ENCODE measurements around the gene SSTR4.

DNA sequence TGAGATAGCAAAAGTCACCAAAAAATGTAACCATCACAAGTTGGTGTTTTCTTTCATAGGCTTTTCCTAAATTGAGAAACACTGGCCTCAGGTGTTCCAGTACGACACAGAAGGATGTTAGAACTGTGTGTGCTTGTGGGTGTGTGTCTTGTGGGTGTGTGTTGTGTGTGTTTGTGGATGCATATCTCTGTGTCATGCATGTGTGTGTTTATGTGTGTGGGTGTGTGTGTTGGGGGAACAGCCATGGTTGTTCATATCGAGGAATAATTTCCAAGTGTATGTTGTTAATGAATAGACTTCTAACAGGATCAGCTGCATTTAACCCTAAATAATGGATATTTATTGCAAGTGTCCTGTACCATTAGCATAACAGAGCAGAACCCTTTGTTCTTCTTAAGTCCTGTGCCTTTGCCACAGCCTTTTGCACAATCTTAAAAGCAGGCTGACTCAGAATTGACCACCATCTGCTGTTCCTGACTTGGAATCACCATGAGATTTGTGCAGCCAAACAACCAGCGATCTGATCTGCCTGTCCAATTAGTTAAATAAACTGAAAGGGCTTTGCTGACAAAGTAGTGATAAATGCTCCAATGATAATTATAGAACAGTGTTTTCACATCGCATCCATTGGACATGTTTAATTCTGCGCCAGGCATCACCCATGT is 43.4 kb downstream of the SSTR4 start:
- TF ChIP-seq RARB (CRISPR knock-in tag; IDR thresholded peaks at IDR 0.05) = no peak
- no peak for TF ChIP-seq TCF4 (CRISPR knock-in tag; IDR thresholded peaks at IDR 0.05; ENCODE audit: borderline replicate concordance)
- TF ChIP-seq, protein P1, sequence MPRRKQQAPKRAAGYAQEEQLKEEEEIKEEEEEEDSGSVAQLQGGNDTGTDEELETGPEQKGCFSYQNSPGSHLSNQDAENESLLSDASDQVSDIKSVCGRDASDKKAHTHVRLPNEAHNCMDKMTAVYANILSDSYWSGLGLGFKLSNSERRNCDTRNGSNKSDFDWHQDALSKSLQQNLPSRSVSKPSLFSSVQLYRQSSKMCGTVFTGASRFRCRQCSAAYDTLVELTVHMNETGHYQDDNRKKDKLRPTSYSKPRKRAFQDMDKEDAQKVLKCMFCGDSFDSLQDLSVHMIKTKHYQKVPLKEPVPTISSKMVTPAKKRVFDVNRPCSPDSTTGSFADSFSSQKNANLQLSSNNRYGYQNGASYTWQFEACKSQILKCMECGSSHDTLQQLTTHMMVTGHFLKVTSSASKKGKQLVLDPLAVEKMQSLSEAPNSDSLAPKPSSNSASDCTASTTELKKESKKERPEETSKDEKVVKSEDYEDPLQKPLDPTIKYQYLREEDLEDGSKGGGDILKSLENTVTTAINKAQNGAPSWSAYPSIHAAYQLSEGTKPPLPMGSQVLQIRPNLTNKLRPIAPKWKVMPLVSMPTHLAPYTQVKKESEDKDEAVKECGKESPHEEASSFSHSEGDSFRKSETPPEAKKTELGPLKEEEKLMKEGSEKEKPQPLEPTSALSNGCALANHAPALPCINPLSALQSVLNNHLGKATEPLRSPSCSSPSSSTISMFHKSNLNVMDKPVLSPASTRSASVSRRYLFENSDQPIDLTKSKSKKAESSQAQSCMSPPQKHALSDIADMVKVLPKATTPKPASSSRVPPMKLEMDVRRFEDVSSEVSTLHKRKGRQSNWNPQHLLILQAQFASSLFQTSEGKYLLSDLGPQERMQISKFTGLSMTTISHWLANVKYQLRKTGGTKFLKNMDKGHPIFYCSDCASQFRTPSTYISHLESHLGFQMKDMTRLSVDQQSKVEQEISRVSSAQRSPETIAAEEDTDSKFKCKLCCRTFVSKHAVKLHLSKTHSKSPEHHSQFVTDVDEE (CRISPR knock-in tag; IDR thresholded peaks at IDR 0.05) = no peak
- TF ChIP-seq PATZ1 (CRISPR knock-in tag; IDR thresholded peaks at IDR 0.05; ENCODE audit: borderline replicate concordance) = no peak
- no peak for TF ChIP-seq POU6F1 (CRISPR knock-in tag; IDR thresholded peaks at IDR 0.05; ENCODE audit: borderline replicate concordance, low read depth)
- TF ChIP-seq ZFP30 (CRISPR knock-in tag; IDR thresholded peaks at IDR 0.05) = no peak
- TF ChIP-seq, protein P2, sequence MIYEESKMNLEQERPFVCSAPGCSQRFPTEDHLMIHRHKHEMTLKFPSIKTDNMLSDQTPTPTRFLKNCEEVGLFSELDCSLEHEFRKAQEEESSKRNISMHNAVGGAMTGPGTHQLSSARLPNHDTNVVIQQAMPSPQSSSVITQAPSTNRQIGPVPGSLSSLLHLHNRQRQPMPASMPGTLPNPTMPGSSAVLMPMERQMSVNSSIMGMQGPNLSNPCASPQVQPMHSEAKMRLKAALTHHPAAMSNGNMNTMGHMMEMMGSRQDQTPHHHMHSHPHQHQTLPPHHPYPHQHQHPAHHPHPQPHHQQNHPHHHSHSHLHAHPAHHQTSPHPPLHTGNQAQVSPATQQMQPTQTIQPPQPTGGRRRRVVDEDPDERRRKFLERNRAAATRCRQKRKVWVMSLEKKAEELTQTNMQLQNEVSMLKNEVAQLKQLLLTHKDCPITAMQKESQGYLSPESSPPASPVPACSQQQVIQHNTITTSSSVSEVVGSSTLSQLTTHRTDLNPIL (CRISPR knock-in tag; IDR thresholded peaks at IDR 0.05; ENCODE audit: low read depth) = no peak
- no peak for TF ChIP-seq ARNTL (CRISPR knock-in tag; IDR thresholded peaks at IDR 0.05; ENCODE audit: borderline replicate concordance, low read depth)
